ENCODE data around the gene TPST1. TPM values are rescaled to one million over a fixed set of nuclear protein-coding genes. Genes with fewer than 3 reads are reported as not detected.
"Not testable (repeated sequence)": the region's sequence is repeated elsewhere in the genome, so short reads cannot be mapped to it uniquely, and the experiment has no call there.

Gene TPST1
- total RNA-seq, 1 experiment from 2014 or later: 53.2 TPM

- in situ Hi-C loops (cut with HindIII; ENCODE audit: low pct_unique_long_range_greater_than_20kb, low sequenced_read_pairs); DNase-seq (ENCODE audit: low read depth): not testable (repeated sequence)
Observed at GRCh38 chr7:66385191-66385905, 180.2 kb downstream of the TPST1 start.

GRCh38 chr7:66395128-66395571, 190.0 kb downstream of the TPST1 start:
- DNase-seq (ENCODE audit: low read depth): peak; percentile 52
- in situ Hi-C loops (cut with HindIII; ENCODE audit: low pct_unique_long_range_greater_than_20kb, low sequenced_read_pairs): not testable (repeated sequence)

- in situ Hi-C loops (cut with HindIII; ENCODE audit: low pct_unique_long_range_greater_than_20kb, low sequenced_read_pairs): not testable (repeated sequence)
Observed at GRCh38 chr7:66396052-66396451, 190.9 kb downstream of the TPST1 start.

GRCh38 chr7:66398841-66399240, 193.7 kb downstream of the TPST1 start:
- DNase-seq (ENCODE audit: low read depth); in situ Hi-C loops (cut with HindIII; ENCODE audit: low pct_unique_long_range_greater_than_20kb, low sequenced_read_pairs): not testable (repeated sequence)

More at GRCh38 chr7:66396052-66396451, 190.9 kb downstream of the TPST1 start:
- not testable (repeated sequence) for DNase-seq (ENCODE audit: low read depth)

GRCh38 chr7:66399566-66399965, 194.4 kb downstream of the TPST1 start:
- DNase-seq (ENCODE audit: low read depth): no peak
- in situ Hi-C loops (cut with HindIII; ENCODE audit: low pct_unique_long_range_greater_than_20kb, low sequenced_read_pairs): no loop called here

GRCh38 chr7:66400400-66400799, 195.3 kb downstream of the TPST1 start:
- DNase-seq (ENCODE audit: low read depth): no peak
- in situ Hi-C loops (cut with HindIII; ENCODE audit: low pct_unique_long_range_greater_than_20kb, low sequenced_read_pairs): no loop called here

- in situ Hi-C loops (cut with HindIII; ENCODE audit: low pct_unique_long_range_greater_than_20kb, low sequenced_read_pairs); DNase-seq (ENCODE audit: low read depth): not testable (repeated sequence)
Observed at GRCh38 chr7:66401126-66401525, 196.0 kb downstream of the TPST1 start.

GRCh38 chr7:66401932-66402331, 196.8 kb downstream of the TPST1 start:
- in situ Hi-C loops (cut with HindIII; ENCODE audit: low pct_unique_long_range_greater_than_20kb, low sequenced_read_pairs): not testable (repeated sequence)

GRCh38 chr7:66403564-66403963, 198.4 kb downstream of the TPST1 start:
- in situ Hi-C loops (cut with HindIII; ENCODE audit: low pct_unique_long_range_greater_than_20kb, low sequenced_read_pairs): no loop called here
- no peak for DNase-seq (ENCODE audit: low read depth)

More at GRCh38 chr7:66401932-66402331, 196.8 kb downstream of the TPST1 start:
- not testable (repeated sequence) for DNase-seq (ENCODE audit: low read depth)

GRCh38 chr7:66409493-66409892, 204.4 kb downstream of the TPST1 start:
- DNase-seq (ENCODE audit: low read depth): no peak
- in situ Hi-C loops (cut with HindIII; ENCODE audit: low pct_unique_long_range_greater_than_20kb, low sequenced_read_pairs): no loop called here

Other genes with a start within 250 kb of the TPST1 start
- gene GUSB, start 223.1 kb upstream of the TPST1 start, total RNA-seq (2014; rRNA removed; shearing (Covaris generic); ENCODE audit: low replicate concordance): 193 and 207 TPM in 2 replicates
- 83.4 and 85.7 TPM in 2 replicates for gene ASL, start 129.5 kb upstream of the TPST1 start, total RNA-seq (2014; rRNA removed; shearing (Covaris generic); ENCODE audit: low replicate concordance)
- 92.3 and 131 TPM in 2 replicates for gene CRCP, start 90.5 kb upstream of the TPST1 start, total RNA-seq (2014; rRNA removed; shearing (Covaris generic); ENCODE audit: low replicate concordance)